Epithelial cell of proximal tubule (primary cell): ENCODE measurements around the gene ZNF341. TPM values are rescaled to one million over a fixed set of nuclear protein-coding genes. Genes with fewer than 3 reads are reported as not detected.

Experiments
- DNase-seq: peaks from one replicate; pipeline ENCODE4 v3.0.0-alpha.2; 2011; ENCODE audit warnings: low read depth
- H3K4me3 ChIP-seq: 2 replicates; pipeline ENCODE4 v1.5.1; 2011; ENCODE audit warnings: low read depth, mild to moderate bottlenecking, low read length
- total RNA-seq: library from RNA; depleted of rRNA; stranded (reverse); fragments of >200 nt; gene quantifications from 2 replicates; pipeline ENCODE4 v1.2.3, GENCODE V29; 2015
- TF ChIP-seq, protein P1 (sequence below): conservative IDR thresholded peaks from 2 replicates; pipeline ENCODE4 v1.5.1; 2012; ENCODE audit warnings: low read depth, mild to moderate bottlenecking, low read length

ZNF341 gene
- total RNA-seq, 1 donor from 2014 or later, result 2.1 TPM

DNA sequence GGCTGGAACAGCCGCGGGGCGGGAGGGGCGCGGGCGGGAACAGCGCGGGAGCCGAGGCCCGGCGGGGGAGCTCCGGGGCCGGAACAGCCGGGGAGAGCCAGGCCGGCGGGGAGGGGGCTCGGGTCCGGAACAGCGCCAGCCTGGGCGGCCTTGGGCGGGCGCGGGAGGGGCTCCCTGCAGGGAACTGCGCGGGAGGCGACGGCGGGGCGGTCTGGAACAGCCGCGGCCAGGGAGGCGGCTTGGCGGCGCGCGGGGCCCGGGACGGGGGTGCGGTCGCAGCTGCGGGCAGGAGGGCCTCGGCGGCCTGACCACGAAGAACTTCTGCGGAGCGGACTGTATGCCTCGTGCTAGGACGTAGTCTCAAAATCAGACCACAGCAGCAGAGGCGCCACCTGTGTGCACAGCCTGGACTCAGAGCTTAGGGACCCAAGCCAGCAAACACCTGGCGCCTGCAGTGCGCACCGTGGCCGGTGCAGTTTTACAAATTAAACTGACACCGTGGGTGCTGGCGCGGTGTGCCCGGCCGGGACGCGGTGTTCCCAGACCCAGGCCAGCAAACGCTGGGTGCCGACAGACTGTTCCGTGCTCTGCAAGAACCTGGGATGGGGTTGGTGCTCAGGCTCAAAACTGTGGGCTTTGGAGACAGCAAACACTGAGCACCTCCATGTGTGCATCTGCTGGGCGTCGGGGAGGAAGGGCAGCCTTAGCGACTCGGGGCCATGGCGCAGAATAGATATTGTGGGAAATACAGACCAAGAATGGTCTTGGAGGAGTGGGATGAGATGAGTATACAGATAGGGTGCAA, 572 bp downstream of the ZNF341 start:
- H3K4me3 ChIP-seq, result peak overlapping the region; percentile 66
- TF ChIP-seq, protein P1, sequence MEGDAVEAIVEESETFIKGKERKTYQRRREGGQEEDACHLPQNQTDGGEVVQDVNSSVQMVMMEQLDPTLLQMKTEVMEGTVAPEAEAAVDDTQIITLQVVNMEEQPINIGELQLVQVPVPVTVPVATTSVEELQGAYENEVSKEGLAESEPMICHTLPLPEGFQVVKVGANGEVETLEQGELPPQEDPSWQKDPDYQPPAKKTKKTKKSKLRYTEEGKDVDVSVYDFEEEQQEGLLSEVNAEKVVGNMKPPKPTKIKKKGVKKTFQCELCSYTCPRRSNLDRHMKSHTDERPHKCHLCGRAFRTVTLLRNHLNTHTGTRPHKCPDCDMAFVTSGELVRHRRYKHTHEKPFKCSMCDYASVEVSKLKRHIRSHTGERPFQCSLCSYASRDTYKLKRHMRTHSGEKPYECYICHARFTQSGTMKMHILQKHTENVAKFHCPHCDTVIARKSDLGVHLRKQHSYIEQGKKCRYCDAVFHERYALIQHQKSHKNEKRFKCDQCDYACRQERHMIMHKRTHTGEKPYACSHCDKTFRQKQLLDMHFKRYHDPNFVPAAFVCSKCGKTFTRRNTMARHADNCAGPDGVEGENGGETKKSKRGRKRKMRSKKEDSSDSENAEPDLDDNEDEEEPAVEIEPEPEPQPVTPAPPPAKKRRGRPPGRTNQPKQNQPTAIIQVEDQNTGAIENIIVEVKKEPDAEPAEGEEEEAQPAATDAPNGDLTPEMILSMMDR, result no peak
- DNase-seq, result no peak

DNA sequence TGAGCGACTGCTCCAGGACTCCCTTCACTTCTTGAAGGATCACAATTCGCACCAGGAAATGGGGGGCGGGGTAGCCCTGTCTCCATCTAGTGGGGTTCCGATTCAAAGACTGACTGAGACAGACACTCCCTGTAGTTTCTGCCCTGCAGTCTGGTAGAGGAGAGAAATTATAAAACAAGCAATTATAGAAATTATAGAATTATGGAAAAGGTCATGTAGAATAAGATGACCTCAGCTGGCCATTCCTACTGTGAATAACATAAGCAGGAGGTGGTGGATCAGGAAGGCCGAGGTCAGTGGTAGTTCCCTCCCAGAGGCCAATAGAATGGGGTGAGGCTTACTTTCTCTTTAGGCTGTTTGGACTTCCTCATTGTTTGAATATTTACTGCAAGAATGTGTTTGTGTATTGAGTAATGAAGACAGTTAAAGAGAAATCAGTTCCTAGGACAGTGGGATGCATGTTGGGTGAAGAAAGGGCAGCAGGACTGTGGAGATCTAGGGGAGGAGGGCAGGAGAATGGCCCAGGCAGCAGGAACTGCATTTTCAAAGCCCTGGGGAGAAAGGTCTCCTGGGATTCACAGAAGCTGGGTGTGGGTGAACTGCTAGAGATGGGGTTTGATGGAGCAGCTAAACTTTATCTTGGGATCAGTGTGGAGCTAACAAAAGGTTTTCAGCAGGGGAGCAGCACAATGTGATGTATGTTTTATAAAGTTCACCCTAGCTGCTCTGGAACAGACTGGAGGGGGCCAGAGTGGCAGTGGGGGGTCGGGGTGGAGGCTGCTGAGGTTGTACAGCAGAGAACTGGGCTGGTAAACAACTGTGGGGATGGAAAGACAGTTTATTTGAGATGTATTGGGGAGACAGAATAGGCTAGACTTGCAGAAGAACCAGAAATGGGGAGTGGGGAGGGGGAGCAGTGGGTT, 2.1 kb downstream of the ZNF341 start:
- TF ChIP-seq, protein P1, result no peak
- H3K4me3 ChIP-seq, result peak overlapping the region; percentile 5
- DNase-seq, result peak; percentile 68

DNA sequence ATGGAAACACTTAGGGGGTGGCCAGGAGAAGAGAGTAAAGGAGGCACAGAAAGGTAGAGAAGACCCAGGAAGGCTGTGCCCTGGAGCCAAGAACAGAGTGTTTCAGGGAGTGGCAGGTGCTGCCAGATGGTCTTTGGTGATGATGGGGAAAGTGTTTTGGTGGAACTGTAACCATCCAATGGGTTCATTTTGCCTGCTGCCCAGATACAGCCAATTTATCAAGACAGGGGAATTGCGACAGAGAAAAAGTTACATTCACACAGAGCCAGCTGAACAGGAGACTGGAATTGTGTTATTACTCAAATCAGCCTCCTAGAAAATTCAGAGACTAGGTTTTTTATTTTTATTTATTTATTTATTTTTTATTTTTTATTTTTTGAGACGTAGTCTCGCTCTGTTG, 5.2 kb downstream of the ZNF341 start:
- TF ChIP-seq, protein P1, result no peak
- no peak for DNase-seq
- no peak overlapping the region for H3K4me3 ChIP-seq

DNA sequence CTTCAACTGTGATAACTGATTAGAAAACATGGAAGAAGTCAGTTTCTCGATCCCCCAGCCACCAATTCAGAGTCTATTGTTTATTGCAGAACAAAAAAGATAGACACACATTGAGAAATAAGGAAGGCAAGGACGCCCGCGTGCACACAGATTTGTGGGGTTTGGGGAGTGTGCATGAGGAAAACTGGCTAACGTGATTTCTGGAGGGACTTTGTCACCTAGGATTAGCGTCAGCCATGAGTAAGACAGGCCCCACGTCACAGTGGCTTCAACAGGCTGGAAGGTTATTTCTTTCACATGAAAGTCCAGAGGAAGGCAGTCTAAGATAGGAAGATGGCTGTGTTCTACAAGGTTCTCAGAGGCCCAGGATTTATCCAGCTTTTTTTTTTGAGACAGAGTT, 7.7 kb downstream of the ZNF341 start:
- DNase-seq, result no peak
- TF ChIP-seq, protein P1, result no peak
- no peak overlapping the region for H3K4me3 ChIP-seq

DNA sequence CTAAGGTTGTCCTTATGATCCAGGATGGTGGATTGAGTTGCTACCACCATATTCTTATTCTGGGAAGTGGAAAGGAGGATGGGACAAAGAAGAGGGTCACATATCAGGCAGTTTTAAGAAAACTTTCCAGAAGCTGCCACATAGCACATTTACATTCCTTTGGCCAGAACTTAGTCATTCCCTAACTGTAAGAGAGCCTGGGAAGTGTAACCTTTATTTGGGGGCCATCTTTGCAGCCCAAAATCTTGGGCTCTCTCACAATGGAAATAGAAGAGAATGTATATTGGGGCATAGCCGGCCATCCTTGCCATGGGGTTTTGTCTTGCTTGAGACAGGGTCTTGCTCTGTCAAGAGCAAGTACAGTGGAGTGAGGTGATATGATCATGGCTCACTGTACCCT, 8.4 kb downstream of the ZNF341 start:
- H3K4me3 ChIP-seq, result no peak overlapping the region
- DNase-seq, result no peak
- TF ChIP-seq, protein P1, result no peak

DNA sequence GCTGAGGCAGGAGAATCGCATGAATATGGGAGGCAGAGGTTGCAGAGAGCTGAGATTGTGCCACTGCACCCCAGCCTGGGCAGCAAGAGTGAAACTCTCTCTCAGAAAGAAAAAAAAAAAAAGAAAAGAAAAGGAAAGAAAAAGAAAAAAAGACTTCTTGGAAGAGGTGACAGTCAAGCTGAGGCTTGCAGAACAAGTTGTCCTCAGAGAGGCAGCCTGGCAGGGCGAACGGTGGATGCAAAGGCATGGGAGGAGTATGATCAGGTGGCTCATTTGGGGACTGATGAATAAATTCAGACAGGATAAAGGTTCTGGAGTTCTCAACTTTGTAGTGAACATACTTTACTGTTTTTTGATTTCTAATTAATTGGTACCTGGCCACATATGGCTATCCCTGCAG, 12.4 kb downstream of the ZNF341 start:
- H3K4me3 ChIP-seq, result no peak overlapping the region
- no peak for DNase-seq
- TF ChIP-seq, protein P1, result no peak
